SK-N-SH (cell line): ENCODE data around the gene HOMER2.

ENCODE experiments used
- CTCF ChIP-seq: fragments of 200-600 bp; sonication (generic); IDR thresholded peaks from 2 replicates; pipeline ENCODE4 v1.6.1; 2017; ENCODE audit warnings: antibody characterized with exemption, mild to moderate bottlenecking, moderate library complexity
- ELF1 ChIP-seq: IDR thresholded peaks from 2 replicates; pipeline ENCODE4 v1.4.0; 2012
- EZH2phosphoT487 ChIP-seq: fragments of 200-600 bp; sonication (generic); IDR thresholded peaks from 2 replicates; pipeline ENCODE4 v1.6.1; 2017; ENCODE audit warnings: low read depth, mixed run types, mild to moderate bottlenecking, antibody characterized with exemption, moderate library complexity, borderline replicate concordance
- FOXJ3 ChIP-seq: sonication (generic); formaldehyde crosslinking; IDR thresholded peaks from 2 replicates; pipeline ENCODE4 v1.5.1; 2020; ENCODE audit warnings: mild to moderate bottlenecking, missing genetic modification reagents
- FOXM1 ChIP-seq: IDR thresholded peaks from 2 replicates; pipeline ENCODE4 v1.4.0; 2012; ENCODE audit warnings: low read depth, mild to moderate bottlenecking
- MAX ChIP-seq: IDR thresholded peaks from 2 replicates; pipeline ENCODE4 v1.4.0; 2012; ENCODE audit warnings: low read depth
- MEF2A ChIP-seq: IDR thresholded peaks from 2 replicates; pipeline ENCODE4 v1.4.0; 2012; ENCODE audit warnings: low read depth, borderline replicate concordance
- SIN3A ChIP-seq: IDR thresholded peaks from 2 replicates; pipeline ENCODE4 v1.6.1; 2012; ENCODE audit warnings: low read depth, mild to moderate bottlenecking, low read length, moderate library complexity, borderline replicate concordance
- TCF12 ChIP-seq: IDR thresholded peaks from 2 replicates; pipeline ENCODE4 v1.4.0; 2012

- TF ChIP-seq TCF12, result no peak
- no peak for TF ChIP-seq CTCF
- TF ChIP-seq EZH2phosphoT487, result no peak
- no peak for TF ChIP-seq FOXM1
- TF ChIP-seq ELF1, result no peak
- no peak for TF ChIP-seq FOXJ3
- no peak for TF ChIP-seq SIN3A
- no peak for TF ChIP-seq MAX
- no peak for TF ChIP-seq MEF2A
These were observed 43.4 kb upstream of the HOMER2 start for GRCh38 chr15:82995938-82996337.
